Muscle layer of colon (tissue), 2 donors: ENCODE data around the gene LSM2.
"Not testable (repeated sequence)": the region's sequence is repeated elsewhere in the genome, so short reads cannot be mapped to it uniquely, and the experiment has no call there.

Experiments
- H3K27ac ChIP-seq: one replicate; pipeline ENCODE4 v1.7.0; 2013; ENCODE audit warnings: low read depth, mild to moderate bottlenecking, low read length, moderate library complexity
- H3K27me3 ChIP-seq, 2 donors: one replicate each; pipeline ENCODE4 v1.7.0; 2013; ENCODE audit warnings: low read length in 2 of 2, mild to moderate bottlenecking in 2 of 2; ENCODE audit not compliant: insufficient read depth in 2 of 2, control insufficient read depth in 1 of 2
- H3K36me3 ChIP-seq: one replicate; pipeline ENCODE4 v1.7.0; 2013; ENCODE audit warnings: mild to moderate bottlenecking, low read length; ENCODE audit not compliant: insufficient read depth
- H3K4me1 ChIP-seq: one replicate; pipeline ENCODE4 v1.7.0; 2013; ENCODE audit warnings: mild to moderate bottlenecking, low read length; ENCODE audit not compliant: insufficient read depth
- H3K4me3 ChIP-seq, 2 donors: one replicate each; pipeline ENCODE4 v1.7.0; 2013; ENCODE audit warnings: low read length in 2 of 2, low read depth in 1 of 2, mild to moderate bottlenecking in 1 of 2, moderate library complexity in 1 of 2
- H3K9ac ChIP-seq: one replicate; pipeline ENCODE4 v1.7.0; 2013; ENCODE audit warnings: low read length
- H3K9me3 ChIP-seq: one replicate; pipeline ENCODE4 v1.7.0; 2013; ENCODE audit warnings: mild to moderate bottlenecking, low read length
- donor health status: abdominal sarcoma.
- donor health status: Adenocarcinoma of cecum.

The LSM2 gene

GRCh38 chr6:31793927-31794245 is 12.9 kb downstream of the LSM2 start:
- not testable (repeated sequence) for H3K9ac ChIP-seq, H3K27ac ChIP-seq, H3K9me3 ChIP-seq, H3K27me3 ChIP-seq, H3K36me3 ChIP-seq, H3K4me3 ChIP-seq
- peaks cover 11% of the 10 kb centered on the region for H3K4me1 ChIP-seq

- H3K27ac ChIP-seq, result no peak overlapping the region
- H3K9me3 ChIP-seq, result no peaks in the 10 kb centered on the region
- H3K4me1 ChIP-seq, result peaks cover 11% of the 10 kb centered on the region
- H3K4me3 ChIP-seq, result no peak overlapping the region
- H3K27me3 ChIP-seq, result no peaks in the 10 kb centered on the region
- no peak overlapping the region for H3K9ac ChIP-seq
- H3K36me3 ChIP-seq, result peaks cover 8% of the 10 kb centered on the region
These were observed 14.0 kb downstream of the LSM2 start for GRCh38 chr6:31792761-31793171.

- no peaks in the 10 kb centered on the region for H3K27me3 ChIP-seq
- no peaks in the 10 kb centered on the region for H3K9me3 ChIP-seq
- H3K36me3 ChIP-seq, result peaks cover 1% of the 10 kb centered on the region
- H3K9ac ChIP-seq, result no peak overlapping the region
- no peak overlapping the region for H3K27ac ChIP-seq
- H3K4me1 ChIP-seq, result peaks cover 11% of the 10 kb centered on the region
- no peak overlapping the region for H3K4me3 ChIP-seq
These were observed 14.7 kb downstream of the LSM2 start for GRCh38 chr6:31792090-31792374.

GRCh38 chr6:31791324-31792089 is 15.3 kb downstream of the LSM2 start:
- H3K27ac ChIP-seq, result no peak overlapping the region

GRCh38 chr6:31785475-31785874 is 21.3 kb downstream of the LSM2 start:
- Histone ChIP-seq H3K9me3 (no peaks in the 10 kb centered on the region), H3K4me3 (no peak overlapping the region), H3K36me3 (peaks cover 41% of the 10 kb centered on the region), H3K9ac (no peak overlapping the region), H3K27ac (no peak overlapping the region), H3K27me3 (no peaks in the 10 kb centered on the region), H3K4me1 (no peaks in the 10 kb centered on the region)

More at GRCh38 chr6:31791324-31792089, 15.3 kb downstream of the LSM2 start:
- no peaks in the 10 kb centered on the region for H3K36me3 ChIP-seq
- no peaks in the 10 kb centered on the region for H3K9me3 ChIP-seq
- no peak overlapping the region for H3K9ac ChIP-seq
- H3K27me3 ChIP-seq, result no peaks in the 10 kb centered on the region
- no peak overlapping the region for H3K4me3 ChIP-seq
- peaks cover 11% of the 10 kb centered on the region for H3K4me1 ChIP-seq

- Histone ChIP-seq H3K4me1 (no peaks in the 10 kb centered on the region), H3K4me3 (no peak overlapping the region), H3K9me3 (no peaks in the 10 kb centered on the region), H3K9ac (no peak overlapping the region), H3K27ac (no peak overlapping the region), H3K36me3 (peaks cover 50% of the 10 kb centered on the region), H3K27me3 (no peaks in the 10 kb centered on the region)
These were observed 22.5 kb downstream of the LSM2 start for GRCh38 chr6:31784098-31784925.

- no peak overlapping the region for H3K4me3 ChIP-seq
- H3K9me3 ChIP-seq, result no peaks in the 10 kb centered on the region
- no peak overlapping the region for H3K27ac ChIP-seq
- H3K9ac ChIP-seq, result no peak overlapping the region
- H3K4me1 ChIP-seq, result peaks cover 2% of the 10 kb centered on the region
- H3K36me3 ChIP-seq, result peaks cover 61% of the 10 kb centered on the region
- no peaks in the 10 kb centered on the region for H3K27me3 ChIP-seq
These were observed 24.5 kb downstream of the LSM2 start for GRCh38 chr6:31782126-31782855.

- H3K36me3 ChIP-seq, result peaks cover 61% of the 10 kb centered on the region
- H3K4me1 ChIP-seq, result peaks cover 7% of the 10 kb centered on the region
- H3K9ac ChIP-seq, result no peak overlapping the region
- H3K27me3 ChIP-seq, result no peaks in the 10 kb centered on the region
- H3K9me3 ChIP-seq, result no peaks in the 10 kb centered on the region
- no peak overlapping the region for H3K27ac ChIP-seq
- H3K4me3 ChIP-seq, result no peak overlapping the region
These were observed 25.3 kb downstream of the LSM2 start for GRCh38 chr6:31781244-31782125.

- Histone ChIP-seq H3K27ac (no peak overlapping the region), H3K36me3 (peaks cover 61% of the 10 kb centered on the region), H3K4me1 (peaks cover 7% of the 10 kb centered on the region), H3K27me3 (no peaks in the 10 kb centered on the region), H3K9ac (no peak overlapping the region), H3K4me3 (no peak overlapping the region), H3K9me3 (no peaks in the 10 kb centered on the region)
These were observed 26.1 kb downstream of the LSM2 start for GRCh38 chr6:31780507-31781243.

GRCh38 chr6:31779908-31780307 is 26.9 kb downstream of the LSM2 start:
- H3K27me3 ChIP-seq, result no peaks in the 10 kb centered on the region
- H3K9ac ChIP-seq, result no peak overlapping the region
- peaks cover 54% of the 10 kb centered on the region for H3K36me3 ChIP-seq
- no peak overlapping the region for H3K4me3 ChIP-seq
- no peak overlapping the region for H3K27ac ChIP-seq
- peaks cover 7% of the 10 kb centered on the region for H3K4me1 ChIP-seq
- no peaks in the 10 kb centered on the region for H3K9me3 ChIP-seq
